OCI-LY3 (cell line): ENCODE measurements around the gene MACROD1.

ENCODE experiments used
- H2AFZ ChIP-seq: fragments of 200-600, 300-600 bp; shearing (Covaris generic); 2 replicates; pipeline ENCODE4 v1.6.0; 2014; ENCODE audit warnings: antibody characterized with exemption, low read depth, low read length
- H3K27ac ChIP-seq: fragments of 200-600, 300-600 bp; sonication (generic); 2 replicates; pipeline ENCODE4 v1.5.1; 2014; ENCODE audit warnings: mild to moderate bottlenecking, low read length, moderate library complexity, mixed read lengths
- H3K27me3 ChIP-seq: fragments of 200-600, 300-600 bp; sonication (generic); 2 replicates; pipeline ENCODE4 v1.6.1; 2014; ENCODE audit warnings: low read depth, low read length, mixed read lengths
- H3K36me3 ChIP-seq: fragments of 200-600, 300-600 bp; sonication (generic); replicated peaks from 2 replicates; pipeline ENCODE3; 2014; ENCODE audit warnings: low read depth, low read length, mixed read lengths
- H3K4me1 ChIP-seq: fragments of 300-600, 200-600 bp; sonication (generic); 2 replicates; pipeline ENCODE4 v1.6.1; 2014; ENCODE audit warnings: low read length, mixed read lengths
- H3K4me2 ChIP-seq: fragments of 200-600, 300-600 bp; sonication (generic); 2 replicates; pipeline ENCODE4 v1.6.1; 2014; ENCODE audit warnings: low read length, mixed read lengths
- H3K4me3 ChIP-seq: fragments of 300-600, 200-600 bp; sonication (generic); 2 replicates; pipeline ENCODE4 v1.5.1; 2014; ENCODE audit warnings: antibody characterized with exemption, mild to moderate bottlenecking, low read length, moderate library complexity
- H3K79me2 ChIP-seq: fragments of 300-600, 200-600 bp; shearing (Covaris generic); 2 replicates; pipeline ENCODE4 v1.6.1; 2014; ENCODE audit warnings: mild to moderate bottlenecking, low read length, mixed read lengths
- H3K9ac ChIP-seq: fragments of 300-600, 200-600 bp; shearing (Covaris generic); 2 replicates; pipeline ENCODE4 v1.6.0; 2014; ENCODE audit warnings: mild to moderate bottlenecking, low read length, moderate library complexity
- H3K9me3 ChIP-seq: fragments of 200-600, 300-600 bp; shearing (Covaris generic); 2 replicates; pipeline ENCODE4 v1.6.1; 2014; ENCODE audit warnings: low read length, mixed read lengths; ENCODE audit not compliant: insufficient read depth
- H4K20me1 ChIP-seq: fragments of 200-600, 300-600 bp; sonication (generic); 2 replicates; pipeline ENCODE4 v1.6.1; 2016; ENCODE audit warnings: low read length, mixed read lengths; ENCODE audit not compliant: insufficient read depth
- EZH2phosphoT487 ChIP-seq: fragments of 200-600 bp; shearing (Covaris generic); IDR thresholded peaks from 2 replicates; pipeline ENCODE4 v1.6.1; 2018; ENCODE audit warnings: antibody characterized with exemption, mixed run types, low read depth
- TF ChIP-seq, protein P1 (sequence below): fragments of 200-600, 300-600 bp; sonication (generic); IDR thresholded peaks from 2 replicates; pipeline ENCODE4 v1.5.1; 2014; ENCODE audit warnings: antibody characterized with exemption, low read length, low read depth

The MACROD1 gene

DNA sequence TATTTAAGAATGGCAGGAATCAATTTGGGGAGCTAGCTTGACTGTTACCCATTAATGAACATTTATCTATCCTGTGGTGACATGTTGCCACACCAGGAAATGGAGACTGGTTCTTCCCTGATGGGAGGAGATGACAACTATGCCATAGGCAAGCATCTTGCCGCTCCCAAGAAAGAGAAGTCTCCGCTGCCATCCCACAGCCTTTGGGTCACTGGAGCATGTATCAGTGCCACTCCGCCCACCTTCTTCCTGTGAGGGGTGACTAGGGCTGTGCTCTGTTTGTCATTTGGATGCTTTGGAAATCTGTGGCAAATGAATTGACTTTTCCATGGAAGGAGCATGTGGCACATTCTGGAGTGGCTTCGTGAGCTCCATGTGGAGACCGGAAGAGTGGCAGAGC, 26.5 kb upstream of the MACROD1 start:
- Histone ChIP-seq H3K27me3 (no peaks in the 10 kb centered on the region), H4K20me1 (peaks cover 14% of the 10 kb centered on the region), H2AFZ (no peak overlapping the region), H3K4me2 (no peak overlapping the region), H3K4me1 (no peaks in the 10 kb centered on the region), H3K9ac (no peak overlapping the region), H3K79me2 (peaks cover 4% of the 10 kb centered on the region; the same call in 1 of the 2 replicates), H3K9me3 (no peaks in the 10 kb centered on the region), H3K27ac (no peak overlapping the region), H3K4me3 (no peak overlapping the region), H3K36me3 (peaks cover 65% of the 10 kb centered on the region)
- TF ChIP-seq EZH2phosphoT487, result no peak
- TF ChIP-seq, protein P1, sequence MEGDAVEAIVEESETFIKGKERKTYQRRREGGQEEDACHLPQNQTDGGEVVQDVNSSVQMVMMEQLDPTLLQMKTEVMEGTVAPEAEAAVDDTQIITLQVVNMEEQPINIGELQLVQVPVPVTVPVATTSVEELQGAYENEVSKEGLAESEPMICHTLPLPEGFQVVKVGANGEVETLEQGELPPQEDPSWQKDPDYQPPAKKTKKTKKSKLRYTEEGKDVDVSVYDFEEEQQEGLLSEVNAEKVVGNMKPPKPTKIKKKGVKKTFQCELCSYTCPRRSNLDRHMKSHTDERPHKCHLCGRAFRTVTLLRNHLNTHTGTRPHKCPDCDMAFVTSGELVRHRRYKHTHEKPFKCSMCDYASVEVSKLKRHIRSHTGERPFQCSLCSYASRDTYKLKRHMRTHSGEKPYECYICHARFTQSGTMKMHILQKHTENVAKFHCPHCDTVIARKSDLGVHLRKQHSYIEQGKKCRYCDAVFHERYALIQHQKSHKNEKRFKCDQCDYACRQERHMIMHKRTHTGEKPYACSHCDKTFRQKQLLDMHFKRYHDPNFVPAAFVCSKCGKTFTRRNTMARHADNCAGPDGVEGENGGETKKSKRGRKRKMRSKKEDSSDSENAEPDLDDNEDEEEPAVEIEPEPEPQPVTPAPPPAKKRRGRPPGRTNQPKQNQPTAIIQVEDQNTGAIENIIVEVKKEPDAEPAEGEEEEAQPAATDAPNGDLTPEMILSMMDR, result no peak

DNA sequence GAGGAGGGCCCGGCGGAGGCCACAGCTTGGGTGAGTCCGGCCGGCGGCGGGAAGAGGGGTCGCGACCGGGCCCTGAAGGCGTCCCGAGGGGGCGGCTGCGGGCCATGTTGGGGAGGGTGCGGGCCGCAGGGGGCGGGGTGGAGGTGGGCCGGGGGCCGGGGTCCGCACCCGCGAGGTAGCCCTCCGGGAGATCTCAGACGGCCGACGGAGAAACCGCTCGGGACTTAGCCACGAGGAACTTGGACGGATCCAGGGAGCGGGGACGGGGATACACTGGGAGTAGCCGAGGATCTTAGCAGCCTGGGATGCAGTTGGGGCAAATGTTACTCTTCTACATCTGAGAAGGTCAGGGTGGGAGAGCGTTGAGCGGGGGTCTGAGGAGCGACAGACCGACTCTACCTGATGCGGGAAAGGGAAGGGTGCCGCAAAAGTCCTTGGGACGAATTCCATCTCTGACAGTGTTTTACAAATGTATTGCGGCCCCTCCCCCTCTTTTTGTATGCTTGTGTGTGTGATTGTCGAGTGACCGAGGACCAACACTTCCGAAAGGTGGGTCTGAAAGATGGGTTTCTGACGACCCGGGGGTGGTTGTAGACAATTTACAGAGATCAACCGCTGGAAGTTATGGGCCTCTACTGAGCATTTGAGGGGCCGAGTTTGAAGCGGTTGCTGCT, 20.7 kb upstream of the MACROD1 start:
- no peak overlapping the region for H3K9ac ChIP-seq
- no peak for TF ChIP-seq EZH2phosphoT487
- TF ChIP-seq, protein P1, result no peak
- peaks cover 20% of the 10 kb centered on the region for H3K36me3 ChIP-seq
- no peak overlapping the region for H3K4me3 ChIP-seq
- no peak overlapping the region for H3K4me2 ChIP-seq
- H4K20me1 ChIP-seq, result peaks cover 8% of the 10 kb centered on the region
- H3K4me1 ChIP-seq, result peaks cover 6% of the 10 kb centered on the region
- H3K27ac ChIP-seq, result no peak overlapping the region
- no peaks in the 10 kb centered on the region for H3K27me3 ChIP-seq
- H3K9me3 ChIP-seq, result no peaks in the 10 kb centered on the region
- no peak overlapping the region for H2AFZ ChIP-seq
- H3K79me2 ChIP-seq, result peaks cover 23% of the 10 kb centered on the region

DNA sequence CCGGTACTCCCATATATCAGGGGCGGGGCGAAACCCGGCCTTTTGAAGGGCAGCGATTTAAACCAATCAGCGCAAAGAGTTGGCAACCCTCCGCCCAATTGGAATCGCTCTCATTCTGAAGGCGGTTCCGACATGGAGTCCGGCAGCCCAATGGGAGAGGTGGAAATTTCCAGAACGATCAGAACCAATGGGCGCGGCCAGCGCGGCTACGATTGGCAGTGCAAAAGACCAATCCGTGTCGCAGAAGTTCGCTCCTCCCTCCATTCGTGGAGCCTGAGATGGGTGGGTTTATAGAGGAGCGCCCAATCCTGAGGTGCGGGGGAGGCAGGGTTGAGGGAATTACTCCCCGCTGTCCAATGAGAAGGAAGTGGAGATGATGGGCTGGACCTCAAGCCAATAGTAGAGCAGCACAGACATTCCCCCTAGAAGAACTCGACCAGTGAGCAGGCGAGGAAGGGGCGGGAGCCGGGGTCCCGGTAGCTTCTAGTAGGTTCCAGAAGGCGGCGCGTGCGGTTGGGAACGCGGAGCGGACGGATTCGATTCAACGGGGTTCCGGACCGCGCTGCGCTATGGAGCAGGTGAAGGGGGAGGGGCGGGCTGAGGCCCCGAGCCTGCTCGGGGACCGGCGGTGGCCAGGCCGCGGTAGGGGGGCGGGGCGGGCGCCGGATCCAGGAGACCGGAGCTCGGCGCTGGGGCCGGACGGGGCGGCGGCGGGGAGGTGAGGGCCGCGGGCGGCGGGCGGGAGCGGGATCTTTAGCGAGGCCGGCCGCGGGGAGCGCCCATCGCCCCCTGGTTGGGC, 20.0 kb upstream of the MACROD1 start, which contains the start of gene STIP1:
STIP1 (plus strand) TSS at position 479 of the 799 bp plus-strand sequence; CDS start at position 570, 91 bp downstream.
- TF ChIP-seq EZH2phosphoT487, result no peak
- TF ChIP-seq, protein P1, result no peak; the same call in 1 of the 2 replicates
- H3K27me3 ChIP-seq, result no peaks in the 10 kb centered on the region
- peak within 1 kb of the TSS; percentile 48 for H3K27ac ChIP-seq
- H4K20me1 ChIP-seq, result peaks cover 8% of the 10 kb centered on the region
- H3K4me3 ChIP-seq, result peak within 1 kb of the TSS; percentile 84
- H3K4me2 ChIP-seq, result peak within 1 kb of the TSS; percentile 90
- peak within 1 kb of the TSS; percentile 73 for H3K9ac ChIP-seq
- H2AFZ ChIP-seq, result peak within 1 kb of the TSS; percentile 11; the same call in 1 of the 2 replicates
- H3K79me2 ChIP-seq, result peaks cover 23% of the 10 kb centered on the region
- H3K36me3 ChIP-seq, result peaks cover 20% of the 10 kb centered on the region
- H3K9me3 ChIP-seq, result no peaks in the 10 kb centered on the region
- peaks cover 12% of the 10 kb centered on the region for H3K4me1 ChIP-seq

DNA sequence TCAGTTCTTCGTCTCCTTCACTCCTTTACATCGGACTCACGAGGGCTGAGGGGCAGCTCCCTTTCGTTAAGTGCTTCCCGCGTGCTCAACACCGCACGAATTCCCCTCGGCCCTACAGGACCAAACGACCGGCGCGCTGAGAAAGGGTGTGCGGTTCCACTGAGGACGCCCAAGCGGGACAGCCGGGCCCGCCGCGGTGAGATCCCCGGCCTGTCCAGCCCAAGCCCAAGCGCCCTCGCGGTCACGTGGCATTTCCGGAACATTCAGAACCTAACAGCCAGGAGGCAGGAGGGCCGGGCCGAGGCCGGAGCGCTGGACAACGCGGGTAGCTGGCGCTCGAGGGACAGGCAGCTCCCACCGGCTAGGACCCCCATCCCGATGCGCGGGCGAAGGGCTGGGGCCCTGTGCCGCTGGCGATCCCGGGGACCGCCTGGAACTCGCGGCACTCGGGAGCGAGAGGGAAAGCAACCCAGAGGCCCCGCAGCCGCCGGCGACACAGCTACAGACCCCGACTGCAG, 19.3 kb upstream of the MACROD1 start:
- no peaks in the 10 kb centered on the region for H3K27me3 ChIP-seq
- H3K4me1 ChIP-seq, result peaks cover 12% of the 10 kb centered on the region
- H4K20me1 ChIP-seq, result peaks cover 8% of the 10 kb centered on the region
- H3K36me3 ChIP-seq, result peaks cover 16% of the 10 kb centered on the region
- H3K9ac ChIP-seq, result peak overlapping the region; percentile 73
- peak overlapping the region; percentile 48 for H3K27ac ChIP-seq
- H3K79me2 ChIP-seq, result peaks cover 23% of the 10 kb centered on the region
- peak overlapping the region; percentile 90 for H3K4me2 ChIP-seq
- H3K9me3 ChIP-seq, result no peaks in the 10 kb centered on the region
- H2AFZ ChIP-seq, result peak overlapping the region; percentile 11; the same call in 1 of the 2 replicates
- peak overlapping the region; percentile 84 for H3K4me3 ChIP-seq
- no peak for TF ChIP-seq EZH2phosphoT487
- TF ChIP-seq, protein P1, result no peak
